Measurements from ENCODE around the gene CDYL2.

DNA sequence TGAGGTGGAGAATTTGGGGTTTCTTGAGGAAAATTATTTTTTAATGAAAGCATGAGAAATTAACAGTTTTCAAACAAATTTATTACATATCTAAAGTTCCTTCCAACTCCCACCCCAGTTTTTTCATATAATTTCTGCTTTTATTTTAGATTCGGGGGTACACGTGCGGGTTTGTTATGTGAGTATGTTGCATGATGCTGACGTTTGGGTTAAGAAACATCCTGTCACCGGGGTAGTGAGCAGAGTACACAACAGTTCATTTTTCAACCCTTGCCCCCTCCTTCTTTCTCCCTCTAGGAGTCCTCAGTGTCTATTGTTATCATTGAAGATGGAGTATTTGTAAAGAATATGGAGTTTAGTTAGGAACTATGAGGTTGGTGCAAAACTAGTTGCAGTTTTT, 31.8 kb upstream of the CDYL2 start:
- TF ChIP-seq EZH2phosphoT487 (IDR thresholded peaks at IDR 0.05), result no peak
- TF ChIP-seq, protein P1, sequence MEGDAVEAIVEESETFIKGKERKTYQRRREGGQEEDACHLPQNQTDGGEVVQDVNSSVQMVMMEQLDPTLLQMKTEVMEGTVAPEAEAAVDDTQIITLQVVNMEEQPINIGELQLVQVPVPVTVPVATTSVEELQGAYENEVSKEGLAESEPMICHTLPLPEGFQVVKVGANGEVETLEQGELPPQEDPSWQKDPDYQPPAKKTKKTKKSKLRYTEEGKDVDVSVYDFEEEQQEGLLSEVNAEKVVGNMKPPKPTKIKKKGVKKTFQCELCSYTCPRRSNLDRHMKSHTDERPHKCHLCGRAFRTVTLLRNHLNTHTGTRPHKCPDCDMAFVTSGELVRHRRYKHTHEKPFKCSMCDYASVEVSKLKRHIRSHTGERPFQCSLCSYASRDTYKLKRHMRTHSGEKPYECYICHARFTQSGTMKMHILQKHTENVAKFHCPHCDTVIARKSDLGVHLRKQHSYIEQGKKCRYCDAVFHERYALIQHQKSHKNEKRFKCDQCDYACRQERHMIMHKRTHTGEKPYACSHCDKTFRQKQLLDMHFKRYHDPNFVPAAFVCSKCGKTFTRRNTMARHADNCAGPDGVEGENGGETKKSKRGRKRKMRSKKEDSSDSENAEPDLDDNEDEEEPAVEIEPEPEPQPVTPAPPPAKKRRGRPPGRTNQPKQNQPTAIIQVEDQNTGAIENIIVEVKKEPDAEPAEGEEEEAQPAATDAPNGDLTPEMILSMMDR (IDR thresholded peaks at IDR 0.05), result no peak
- no peak for TF ChIP-seq EZH2 (IDR thresholded peaks at IDR 0.05)
